ENCODE results near the gene ST7L. TPM values are rescaled to one million over a fixed set of nuclear protein-coding genes. Genes with fewer than 3 reads are reported as not detected.

Gene ST7L
- total and polyA plus RNA-seq, 7 donors = 9.0 to 13.7 (median 12.1) TPM

GRCh38 chr1:112542206-112542973 lies 76.6 kb downstream of the ST7L start:
- Histone ChIP-seq H3K4me3 (no peak overlapping the region), H3K36me3 (ENCODE audit: insufficient read depth in 1 of 2, low read depth in 1 of 2) (peaks cover 5 to 42% of the 10 kb centered on the region in 2 donors), H3K4me1 (peaks cover 10% of the 10 kb centered on the region), H3K27me3 (ENCODE audit: insufficient read depth in 3 of 3, low read length in 2 of 3) (no peaks in the 10 kb centered on the region), H3K27ac (no peak overlapping the region), H3K9me3 (no peaks in the 10 kb centered on the region)
- no peak for DNase-seq
- no peak for ATAC-seq
- no peak for TF ChIP-seq CTCF (IDR thresholded peaks at IDR 0.05)
- 83 to 86% (median 86%) methylated on average over 9 of the region's 9 CpGs for WGBS, 3 donors
- intact Hi-C loops (cut with DNase I) = no loop called here

- no peaks in the 10 kb centered on the region for H3K27me3 ChIP-seq (ENCODE audit: insufficient read depth in 3 of 3, low read length in 2 of 3)
- TF ChIP-seq CTCF (IDR thresholded peaks at IDR 0.05) = no peak
- ATAC-seq (no peak), DNase-seq (no peak)
- H3K27ac ChIP-seq = no peak overlapping the region
- peaks cover 5 to 45% of the 10 kb centered on the region in 2 donors for H3K36me3 ChIP-seq (ENCODE audit: insufficient read depth in 1 of 2, low read depth in 1 of 2)
- peaks cover 10% of the 10 kb centered on the region for H3K4me1 ChIP-seq
- 46 to 99% (median 63%) methylated on average over 1 of the region's 1 CpG for WGBS, 3 donors
- no peaks in the 10 kb centered on the region for H3K9me3 ChIP-seq
- intact Hi-C loops (cut with DNase I) = no loop called here
- H3K4me3 ChIP-seq = no peak overlapping the region
Measured at GRCh38 chr1:112541299-112541698, 77.6 kb downstream of the ST7L start.

- intact Hi-C loops (cut with DNase I) = no loop called here
- H3K4me1 ChIP-seq = peaks cover 10% of the 10 kb centered on the region
- H3K4me3 ChIP-seq = no peak overlapping the region
- 0 to 32% (median 20%) methylated on average over 1 of the region's 1 CpG for WGBS, 3 donors
- no peak for TF ChIP-seq CTCF (IDR thresholded peaks at IDR 0.05)
- peaks cover 5 to 45% of the 10 kb centered on the region in 2 donors for H3K36me3 ChIP-seq (ENCODE audit: insufficient read depth in 1 of 2, low read depth in 1 of 2)
- no peaks in the 10 kb centered on the region for H3K9me3 ChIP-seq
- H3K27ac ChIP-seq = no peak overlapping the region
- DNase-seq (no peak), ATAC-seq (no peak)
- H3K27me3 ChIP-seq (ENCODE audit: insufficient read depth in 3 of 3, low read length in 2 of 3) = no peaks in the 10 kb centered on the region
Measured at GRCh38 chr1:112540226-112540794, 78.6 kb downstream of the ST7L start.

- no peak overlapping the region for H3K4me3 ChIP-seq
- intact Hi-C loops (cut with DNase I) = no loop called here
- H3K27me3 ChIP-seq (ENCODE audit: insufficient read depth in 3 of 3, low read length in 2 of 3) = no peaks in the 10 kb centered on the region
- DNase-seq (no peak), ATAC-seq (no peak)
- H3K4me1 ChIP-seq = peaks cover under 1% of the 10 kb centered on the region
- H3K9me3 ChIP-seq = no peaks in the 10 kb centered on the region
- H3K36me3 ChIP-seq (ENCODE audit: insufficient read depth in 1 of 2, low read depth in 1 of 2) = peaks cover 5 to 55% of the 10 kb centered on the region in 2 donors
- H3K27ac ChIP-seq = no peak overlapping the region
- 77 to 79% (median 78%) methylated on average over 3 of the region's 3 CpGs for WGBS, 3 donors
- TF ChIP-seq CTCF (IDR thresholded peaks at IDR 0.05) = no peak
Measured at GRCh38 chr1:112538883-112539282, 80.1 kb downstream of the ST7L start.
